Measurements from ENCODE around the gene ZMYND15. TPM values are rescaled to one million over a fixed set of nuclear protein-coding genes. Genes with fewer than 3 reads are reported as not detected.
A peak's percentile ranks its signal among the peaks of the same experiment; 100 is the strongest.

Gene ZMYND15
- total and polyA plus RNA-seq, 2 experiments from 2014 or later = 2.9 to 4.1 TPM

DNA sequence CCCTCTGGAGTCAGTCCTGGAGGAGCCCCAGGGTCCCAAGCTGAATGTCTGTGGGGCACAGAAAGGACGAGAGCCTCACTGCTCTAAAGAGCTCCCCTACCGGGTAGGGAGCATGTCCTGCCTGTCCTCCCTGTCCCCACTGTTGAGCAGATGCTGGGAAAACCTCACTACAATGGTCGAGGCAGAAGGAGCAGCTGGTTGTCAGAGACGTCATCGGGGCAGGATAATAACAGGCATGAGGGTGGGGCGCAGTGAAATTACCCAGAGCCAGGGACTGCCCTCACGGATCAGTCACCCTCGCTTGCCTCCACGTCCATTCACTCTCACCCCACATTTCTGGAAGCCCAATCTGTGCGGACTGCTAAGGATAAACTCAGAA lies 32.6 kb downstream of the ZMYND15 start:
- Histone ChIP-seq H3K36me3 (replicated peaks; ENCODE audit: insufficient read depth, low read depth) (no peaks in the 10 kb centered on the region), H3K79me2 (no peaks in the 10 kb centered on the region), H3K4me1 (ENCODE audit: insufficient read depth) (peaks cover 9% of the 10 kb centered on the region), H3K9me2 (replicated peaks; ENCODE audit: insufficient read depth) (no peaks in the 10 kb centered on the region), H2AFZ (no peak overlapping the region), H3K4me3 (no peak overlapping the region), H3K4me2 (peak overlapping the region; percentile 62), H3K9me3 (ENCODE audit: low read depth) (no peaks in the 10 kb centered on the region), H4K20me1 (ENCODE audit: insufficient read depth, poor library complexity, severe bottlenecking) (no peaks in the 10 kb centered on the region), H3K27me3 (no peaks in the 10 kb centered on the region), H3K27ac (peak overlapping the region; percentile 78)
- 75% methylated on average over 10 of the region's 10 CpGs for WGBS (ENCODE audit: low lambda C conversion rate, missing lambda C conversion rate)
- TF ChIP-seq EZH2 (IDR thresholded peaks at IDR 0.05; ENCODE audit: borderline replicate concordance) = no peak
- TF ChIP-seq, protein P1, sequence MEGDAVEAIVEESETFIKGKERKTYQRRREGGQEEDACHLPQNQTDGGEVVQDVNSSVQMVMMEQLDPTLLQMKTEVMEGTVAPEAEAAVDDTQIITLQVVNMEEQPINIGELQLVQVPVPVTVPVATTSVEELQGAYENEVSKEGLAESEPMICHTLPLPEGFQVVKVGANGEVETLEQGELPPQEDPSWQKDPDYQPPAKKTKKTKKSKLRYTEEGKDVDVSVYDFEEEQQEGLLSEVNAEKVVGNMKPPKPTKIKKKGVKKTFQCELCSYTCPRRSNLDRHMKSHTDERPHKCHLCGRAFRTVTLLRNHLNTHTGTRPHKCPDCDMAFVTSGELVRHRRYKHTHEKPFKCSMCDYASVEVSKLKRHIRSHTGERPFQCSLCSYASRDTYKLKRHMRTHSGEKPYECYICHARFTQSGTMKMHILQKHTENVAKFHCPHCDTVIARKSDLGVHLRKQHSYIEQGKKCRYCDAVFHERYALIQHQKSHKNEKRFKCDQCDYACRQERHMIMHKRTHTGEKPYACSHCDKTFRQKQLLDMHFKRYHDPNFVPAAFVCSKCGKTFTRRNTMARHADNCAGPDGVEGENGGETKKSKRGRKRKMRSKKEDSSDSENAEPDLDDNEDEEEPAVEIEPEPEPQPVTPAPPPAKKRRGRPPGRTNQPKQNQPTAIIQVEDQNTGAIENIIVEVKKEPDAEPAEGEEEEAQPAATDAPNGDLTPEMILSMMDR (IDR thresholded peaks at IDR 0.05; ENCODE audit: poor library complexity) = no peak
- no peak for TF ChIP-seq EZH2phosphoT487 (IDR thresholded peaks at IDR 0.05; ENCODE audit: low read depth, severe bottlenecking, unreplicated experiment)
- no peak for DNase-seq (ENCODE audit: low spot score)

DNA sequence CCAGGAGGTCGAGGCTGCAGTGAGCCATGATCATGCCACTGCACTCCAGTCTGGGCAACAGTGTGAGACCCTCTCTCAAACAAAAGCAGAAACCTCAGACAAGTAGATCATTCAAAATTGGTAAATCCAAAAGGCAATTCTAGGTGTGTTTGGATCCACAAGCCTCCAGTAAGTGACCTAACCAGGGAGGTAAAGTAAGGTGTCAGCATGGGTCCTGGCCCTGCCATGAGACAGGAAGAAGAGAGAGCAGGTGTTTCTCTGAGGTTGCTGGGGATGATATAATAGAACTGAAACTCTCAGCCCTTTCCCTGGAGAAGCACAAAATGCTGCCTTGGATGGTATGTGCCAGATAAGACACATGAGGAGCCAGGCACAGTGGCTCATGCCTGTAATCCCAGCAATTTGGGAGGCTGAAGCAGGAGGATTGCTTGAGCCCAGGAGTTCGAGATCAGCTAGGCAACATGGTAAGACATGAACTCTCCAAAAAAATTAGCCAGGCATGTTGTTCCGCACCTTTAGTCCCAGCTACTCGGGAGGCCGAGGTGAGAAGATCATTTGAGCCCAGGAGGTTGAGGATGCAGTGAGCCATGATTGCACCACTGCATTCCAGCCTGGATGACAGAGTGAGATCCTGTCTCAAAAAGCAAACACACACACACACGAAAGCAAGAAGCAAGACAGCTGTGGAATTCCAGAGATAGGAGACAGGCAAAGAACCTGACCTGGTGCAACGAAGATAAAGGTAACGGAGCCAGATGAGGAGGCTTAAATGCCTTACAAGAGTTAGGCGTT lies 38.5 kb downstream of the ZMYND15 start:
- H4K20me1 ChIP-seq (ENCODE audit: insufficient read depth, poor library complexity, severe bottlenecking) = no peaks in the 10 kb centered on the region
- no peaks in the 10 kb centered on the region for H3K79me2 ChIP-seq
- H3K4me2 ChIP-seq = no peak overlapping the region
- H3K9me2 ChIP-seq (replicated peaks; ENCODE audit: insufficient read depth) = no peaks in the 10 kb centered on the region
- no peaks in the 10 kb centered on the region for H3K27me3 ChIP-seq
- TF ChIP-seq EZH2phosphoT487 (IDR thresholded peaks at IDR 0.05; ENCODE audit: low read depth, severe bottlenecking, unreplicated experiment) (no peak), EZH2 (IDR thresholded peaks at IDR 0.05; ENCODE audit: borderline replicate concordance) (no peak)
- TF ChIP-seq, protein P1 (IDR thresholded peaks at IDR 0.05; ENCODE audit: poor library complexity) = no peak
- no peaks in the 10 kb centered on the region for H3K9me3 ChIP-seq (ENCODE audit: low read depth)
- peak overlapping the region; percentile 78 for H3K27ac ChIP-seq
- no peak overlapping the region for H3K4me3 ChIP-seq
- WGBS (ENCODE audit: low lambda C conversion rate, missing lambda C conversion rate) = 41% methylated on average over 9 of the region's 9 CpGs
- H2AFZ ChIP-seq = no peak overlapping the region
- H3K4me1 ChIP-seq (ENCODE audit: insufficient read depth) = peaks cover 3% of the 10 kb centered on the region
- no peaks in the 10 kb centered on the region for H3K36me3 ChIP-seq (replicated peaks; ENCODE audit: insufficient read depth, low read depth)
- DNase-seq (ENCODE audit: low spot score) = peak; percentile 58

DNA sequence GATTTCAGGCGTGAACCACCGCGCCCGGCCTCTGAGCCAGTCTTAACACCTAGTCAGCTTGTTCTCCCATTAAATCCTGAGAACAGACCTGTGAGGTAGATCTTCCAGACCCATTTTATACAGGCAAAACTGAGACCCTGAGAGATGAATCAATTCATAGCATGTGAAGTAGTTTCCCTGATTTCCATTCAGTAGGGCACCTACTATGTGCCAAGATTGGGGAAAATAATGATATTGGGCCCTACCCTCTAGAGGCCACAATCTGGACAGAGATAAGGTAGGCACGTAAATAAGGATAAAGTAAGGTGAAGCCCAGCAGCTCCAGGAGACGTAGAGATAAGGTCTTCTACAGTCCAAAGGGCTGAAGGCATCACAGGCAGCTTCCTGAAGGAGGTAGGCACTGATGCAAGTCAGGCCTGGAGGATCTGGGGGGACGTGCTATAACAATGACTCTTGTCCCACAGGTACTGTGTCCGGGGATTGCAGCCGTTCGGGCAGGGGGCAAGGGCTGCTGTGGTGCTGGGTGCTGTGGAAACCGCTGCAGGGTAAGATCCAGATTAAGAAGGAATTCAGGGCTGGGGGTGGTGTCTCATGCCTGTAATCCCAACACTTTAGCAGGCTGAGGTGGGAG lies 40.8 kb downstream of the ZMYND15 start:
- Histone ChIP-seq H3K4me1 (ENCODE audit: insufficient read depth) (peaks cover 3% of the 10 kb centered on the region), H3K27ac (no peak overlapping the region), H2AFZ (no peak overlapping the region), H3K36me3 (replicated peaks; ENCODE audit: insufficient read depth, low read depth) (no peaks in the 10 kb centered on the region), H3K4me2 (no peak overlapping the region), H3K27me3 (no peaks in the 10 kb centered on the region), H3K4me3 (no peak overlapping the region), H3K79me2 (no peaks in the 10 kb centered on the region), H3K9me3 (ENCODE audit: low read depth) (no peaks in the 10 kb centered on the region), H3K9me2 (replicated peaks; ENCODE audit: insufficient read depth) (no peaks in the 10 kb centered on the region), H4K20me1 (ENCODE audit: insufficient read depth, poor library complexity, severe bottlenecking) (no peaks in the 10 kb centered on the region)
- DNase-seq (ENCODE audit: low spot score) = peak; percentile 26
- WGBS (ENCODE audit: low lambda C conversion rate, missing lambda C conversion rate) = 80% methylated on average over 11 of the region's 11 CpGs
- TF ChIP-seq EZH2 (IDR thresholded peaks at IDR 0.05; ENCODE audit: borderline replicate concordance) (no peak), EZH2phosphoT487 (IDR thresholded peaks at IDR 0.05; ENCODE audit: low read depth, severe bottlenecking, unreplicated experiment) (no peak)
- TF ChIP-seq, protein P1 (IDR thresholded peaks at IDR 0.05; ENCODE audit: poor library complexity) = no peak

Measured in hepatocyte (in vitro differentiated cells).